KOPT-K1 (cell line): ENCODE results near the gene SLC7A1.

Experiments
- H3K27ac ChIP-seq: fragments of 200-600 bp; sonication (generic); 2 replicates; pipeline ENCODE4 v1.5.1; 2016; ENCODE audit warnings: antibody characterized with exemption, mild to moderate bottlenecking, low read depth, low read length; ENCODE audit not compliant: poor library complexity, severe bottlenecking
- H3K36me3 ChIP-seq: fragments of 200-600 bp; sonication (generic); 2 replicates; pipeline ENCODE4 v1.5.1; 2017; ENCODE audit warnings: antibody characterized with exemption, mild to moderate bottlenecking, low read length, moderate library complexity; ENCODE audit not compliant: insufficient read depth
- H3K9me3 ChIP-seq: fragments of 200-600 bp; sonication (generic); 2 replicates; pipeline ENCODE4 v1.5.1; 2017; ENCODE audit warnings: antibody characterized with exemption, low read length, mild to moderate bottlenecking; ENCODE audit not compliant: insufficient read depth, poor library complexity, severe bottlenecking

The SLC7A1 gene

DNA sequence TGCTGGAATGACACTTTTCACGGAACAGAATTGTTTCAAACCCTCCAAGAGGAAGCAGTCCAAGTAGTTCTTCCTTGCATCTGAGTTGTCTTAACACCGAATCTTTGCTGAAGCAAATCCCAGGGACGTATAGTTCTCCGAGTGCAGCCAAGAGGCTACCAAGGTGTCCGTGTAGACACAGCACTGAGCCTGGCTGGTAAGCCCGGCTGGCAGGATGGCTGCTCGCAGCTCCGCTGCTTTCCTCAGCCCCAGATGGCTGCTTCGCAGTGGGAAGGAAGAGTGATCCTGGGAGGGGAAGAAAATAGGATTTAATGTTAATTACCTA is 105.0 kb downstream of the SLC7A1 start:
- Histone ChIP-seq H3K9me3 (no peaks in the 10 kb centered on the region), H3K36me3 (no peaks in the 10 kb centered on the region)

DNA sequence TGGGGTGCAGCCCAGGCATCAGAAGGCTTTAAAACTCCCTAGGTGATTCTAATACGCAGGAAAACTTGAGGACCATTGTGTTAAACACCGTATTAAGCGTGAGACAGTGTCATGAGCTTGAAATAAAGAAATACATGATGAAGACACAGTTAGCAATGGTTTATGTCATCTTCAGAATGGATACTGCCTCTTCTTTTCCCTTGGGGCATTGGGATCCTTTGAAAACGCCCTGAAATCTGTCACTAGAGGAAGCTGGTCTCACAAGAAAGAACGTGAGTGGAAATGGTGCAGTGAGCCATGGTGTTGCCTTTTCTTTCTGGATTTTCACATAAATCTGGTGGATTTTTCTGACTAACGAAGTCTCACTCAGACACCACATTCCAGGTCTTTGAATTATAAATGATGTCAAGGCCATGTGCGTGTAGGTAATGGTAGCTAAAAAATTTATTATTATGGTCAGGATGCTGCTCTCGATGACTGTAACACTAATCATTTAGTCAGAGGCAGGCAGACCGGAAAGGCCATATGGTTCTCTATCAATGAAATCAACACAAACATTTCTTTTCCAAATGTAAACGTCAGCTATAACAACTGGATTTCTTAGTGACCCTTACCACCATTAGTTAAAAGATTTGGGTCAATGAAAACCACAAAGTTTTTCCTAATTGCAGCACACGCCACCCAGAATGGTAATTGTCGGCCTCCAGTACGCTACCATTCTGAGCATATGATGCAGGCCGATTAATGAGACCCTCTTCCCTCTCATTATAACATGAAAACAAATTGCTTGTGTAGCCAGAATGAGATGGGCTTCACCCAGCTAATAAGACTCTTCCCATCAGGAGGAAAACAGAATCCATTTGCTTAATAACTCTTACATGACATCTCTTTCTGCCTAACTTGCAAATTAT is 105.6 kb downstream of the SLC7A1 start:
- H3K9me3 ChIP-seq = no peaks in the 10 kb centered on the region
- H3K36me3 ChIP-seq = no peaks in the 10 kb centered on the region
- no peak overlapping the region for H3K27ac ChIP-seq

More for the DNA sequence above, 105.0 kb downstream of the SLC7A1 start:
- H3K27ac ChIP-seq = no peak overlapping the region

DNA sequence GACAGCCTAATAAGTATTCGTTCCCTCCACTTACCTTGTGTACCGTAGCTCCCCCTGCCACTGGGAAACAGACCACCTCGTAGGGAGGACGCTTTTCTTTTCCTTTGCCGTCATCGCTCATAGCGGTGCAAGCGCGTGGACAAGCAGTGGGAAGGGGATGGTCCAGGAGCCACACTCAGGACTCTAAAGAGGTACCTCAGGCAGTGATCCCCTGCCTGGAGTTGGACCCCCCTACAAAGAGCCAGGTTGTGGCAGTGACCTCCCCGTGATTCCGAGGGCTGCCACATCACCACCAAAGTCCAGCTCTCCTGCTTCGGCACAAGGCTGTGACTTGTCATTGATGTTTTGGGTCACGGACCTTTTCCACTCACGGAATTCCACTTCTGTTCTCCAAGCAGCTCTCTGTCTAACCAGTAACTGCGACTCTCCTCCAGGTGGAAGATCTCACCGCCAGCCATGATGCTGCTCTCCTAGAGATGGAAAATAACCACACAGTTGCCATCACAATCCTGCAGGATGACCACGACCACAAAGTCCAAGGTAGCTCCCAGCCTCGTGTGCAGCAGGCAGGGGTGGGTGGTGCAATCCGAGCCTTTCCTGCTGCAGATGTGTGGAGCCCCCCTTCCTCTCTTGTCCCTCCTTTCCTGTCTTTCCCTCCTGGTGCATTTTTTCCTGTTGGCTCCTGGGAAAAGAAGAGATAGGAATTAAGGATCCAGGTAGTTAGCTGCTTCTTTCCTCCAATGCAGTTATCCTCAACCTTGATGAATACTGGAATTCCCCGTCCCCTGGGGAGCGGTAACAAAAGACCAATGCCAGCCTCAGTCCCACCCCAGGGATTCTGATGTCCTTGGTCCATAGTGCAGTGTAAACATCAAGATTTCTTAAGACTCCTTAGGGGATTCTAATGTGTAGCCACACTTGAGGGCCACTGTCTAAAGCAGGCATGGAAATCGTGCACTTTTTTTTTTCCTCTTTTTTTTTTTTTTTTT is 107.7 kb downstream of the SLC7A1 start:
- Histone ChIP-seq H3K9me3 (no peaks in the 10 kb centered on the region), H3K27ac (no peak overlapping the region), H3K36me3 (no peaks in the 10 kb centered on the region)

DNA sequence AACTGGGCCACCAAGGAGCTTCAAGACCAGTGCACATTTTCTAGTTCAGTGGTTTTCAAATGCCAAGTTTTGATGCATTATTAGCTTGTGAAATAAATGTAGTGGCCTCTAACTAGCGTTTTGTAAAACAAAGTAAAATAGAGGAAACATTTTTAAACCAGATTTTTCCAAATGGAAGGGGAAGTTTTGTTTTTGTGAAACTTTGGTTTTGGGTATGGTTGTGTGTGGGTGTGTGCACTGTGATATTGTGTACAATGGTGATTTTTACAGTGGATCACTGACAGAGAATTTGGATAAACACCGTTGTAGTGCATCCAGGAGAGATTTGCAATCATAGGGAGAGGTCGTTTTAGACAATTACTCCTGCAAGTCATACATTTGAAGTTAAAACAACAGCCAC is 108.9 kb downstream of the SLC7A1 start:
- H3K27ac ChIP-seq = no peak overlapping the region
- no peaks in the 10 kb centered on the region for H3K9me3 ChIP-seq
- H3K36me3 ChIP-seq = no peaks in the 10 kb centered on the region

DNA sequence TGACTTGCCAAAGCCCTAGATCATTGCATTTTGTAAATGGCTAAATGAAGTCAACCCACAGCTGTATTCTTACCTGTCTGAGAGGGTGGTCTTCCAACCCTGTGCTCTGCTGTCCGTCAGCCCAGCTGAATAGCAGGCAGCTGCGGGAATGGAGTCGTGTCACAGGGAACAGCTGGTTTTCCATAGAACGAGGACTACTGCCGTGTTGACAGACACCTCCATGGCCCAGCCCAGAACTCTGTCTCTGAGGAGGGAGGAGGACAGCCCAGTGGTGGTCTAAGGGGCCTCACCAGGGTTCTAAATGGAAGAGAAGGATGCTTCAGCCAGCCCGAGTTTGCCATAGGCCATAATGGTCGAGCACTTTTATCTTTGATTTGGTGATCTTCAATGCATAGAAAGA is 110.7 kb downstream of the SLC7A1 start:
- Histone ChIP-seq H3K36me3 (no peaks in the 10 kb centered on the region), H3K27ac (no peak overlapping the region), H3K9me3 (no peaks in the 10 kb centered on the region)

DNA sequence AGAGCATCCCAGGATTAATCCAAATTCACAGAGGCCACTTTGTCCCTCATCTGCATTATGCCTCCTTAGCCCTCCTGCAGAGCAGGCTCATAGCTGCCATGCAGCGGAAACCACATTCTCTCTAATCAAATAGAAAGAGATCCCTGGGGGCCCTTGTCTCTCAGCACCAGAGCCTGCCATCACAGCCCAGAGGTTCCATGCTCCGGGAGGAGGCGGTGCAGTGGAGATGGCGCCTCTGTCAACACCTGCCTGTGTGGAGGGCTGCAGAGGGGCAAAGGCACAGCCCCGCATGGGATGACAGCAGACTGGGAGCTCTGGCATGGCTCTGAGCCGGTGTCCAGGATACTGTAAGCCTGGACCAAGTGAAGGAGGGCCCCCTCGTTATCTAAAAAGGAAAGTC is 111.3 kb downstream of the SLC7A1 start:
- no peaks in the 10 kb centered on the region for H3K9me3 ChIP-seq
- H3K36me3 ChIP-seq = no peaks in the 10 kb centered on the region
- no peak overlapping the region for H3K27ac ChIP-seq

DNA sequence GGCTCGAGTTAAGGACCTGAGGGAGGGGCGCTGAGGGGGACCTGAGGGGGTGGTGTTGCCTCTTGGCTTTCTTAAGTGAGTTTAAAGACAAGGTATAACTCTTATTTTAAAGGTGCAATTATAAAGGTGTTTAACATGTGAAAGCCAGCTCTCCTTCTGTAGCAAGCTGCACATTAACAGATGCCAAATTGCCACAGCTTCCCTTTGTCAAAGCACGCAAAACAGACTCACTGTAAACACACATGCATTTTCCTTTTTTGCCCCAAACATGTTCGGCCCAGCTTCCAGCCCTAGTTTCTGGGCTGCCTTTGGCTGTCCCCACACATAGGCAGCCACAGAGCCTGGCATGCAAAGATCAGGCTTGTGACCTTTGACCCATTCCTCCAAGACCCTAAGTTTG is 111.9 kb downstream of the SLC7A1 start:
- no peak overlapping the region for H3K27ac ChIP-seq
- H3K9me3 ChIP-seq = no peaks in the 10 kb centered on the region
- H3K36me3 ChIP-seq = no peaks in the 10 kb centered on the region

DNA sequence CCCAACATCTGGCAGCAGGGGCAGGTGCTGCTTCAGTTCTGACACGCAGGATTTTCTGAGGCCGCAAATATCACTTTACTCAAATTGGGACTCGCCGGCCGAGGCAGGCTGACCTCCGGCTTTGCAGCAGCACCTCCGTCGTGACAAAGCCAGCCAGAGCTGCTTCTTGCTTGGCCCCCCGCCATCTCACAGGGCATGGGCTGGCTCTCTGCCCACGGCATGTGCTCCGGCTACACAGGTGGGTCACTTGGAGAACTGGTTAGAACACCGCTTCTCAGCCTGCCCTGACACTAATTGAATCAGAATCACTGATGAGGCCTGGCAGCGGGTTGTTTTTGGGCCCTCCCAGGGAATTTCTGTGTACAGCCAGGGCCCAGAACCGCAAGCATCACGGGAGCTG is 112.3 kb downstream of the SLC7A1 start:
- Histone ChIP-seq H3K36me3 (no peaks in the 10 kb centered on the region), H3K9me3 (no peaks in the 10 kb centered on the region), H3K27ac (no peak overlapping the region)

DNA sequence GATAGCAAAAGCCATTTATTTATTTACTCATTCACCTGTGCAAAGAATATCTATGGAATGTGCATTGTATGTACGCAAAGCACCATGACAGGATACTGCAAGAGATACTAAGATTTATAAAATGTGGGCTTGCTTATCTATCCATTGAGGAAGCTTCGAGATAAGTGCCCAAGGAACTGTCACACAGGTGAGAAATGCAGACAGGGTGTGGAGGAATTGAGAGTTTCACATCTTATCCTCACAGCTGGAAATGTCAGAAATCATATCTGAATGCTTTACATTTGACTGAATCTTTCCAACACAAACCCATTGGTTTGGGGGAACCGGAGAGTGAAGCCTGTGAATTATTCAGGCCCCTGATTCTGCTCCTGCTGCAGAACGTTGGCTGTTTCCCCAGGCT is 113.0 kb downstream of the SLC7A1 start:
- H3K27ac ChIP-seq = no peak overlapping the region
- H3K9me3 ChIP-seq = no peaks in the 10 kb centered on the region

DNA sequence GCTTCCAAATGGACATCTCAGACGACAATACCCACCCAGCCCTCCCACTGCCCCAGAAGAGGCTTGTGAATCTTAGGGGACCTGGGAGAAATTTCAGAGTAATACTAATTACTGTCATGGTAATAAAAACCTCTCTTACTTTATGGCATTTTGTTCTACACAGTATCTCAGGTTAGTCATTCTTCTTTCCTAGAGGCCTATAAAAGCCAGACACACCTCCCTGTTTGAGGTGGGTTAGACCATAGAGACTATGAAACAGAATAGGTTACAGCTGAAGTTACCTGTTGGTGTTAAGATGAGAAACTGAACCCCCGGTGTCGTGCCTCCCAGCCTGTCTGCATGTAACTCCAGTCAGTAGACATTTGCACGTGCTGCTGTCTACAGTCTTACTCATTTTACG is 113.9 kb downstream of the SLC7A1 start:
- no peaks in the 10 kb centered on the region for H3K9me3 ChIP-seq
- H3K36me3 ChIP-seq = no peaks in the 10 kb centered on the region

More for the DNA sequence above, 113.0 kb downstream of the SLC7A1 start:
- no peaks in the 10 kb centered on the region for H3K36me3 ChIP-seq

DNA sequence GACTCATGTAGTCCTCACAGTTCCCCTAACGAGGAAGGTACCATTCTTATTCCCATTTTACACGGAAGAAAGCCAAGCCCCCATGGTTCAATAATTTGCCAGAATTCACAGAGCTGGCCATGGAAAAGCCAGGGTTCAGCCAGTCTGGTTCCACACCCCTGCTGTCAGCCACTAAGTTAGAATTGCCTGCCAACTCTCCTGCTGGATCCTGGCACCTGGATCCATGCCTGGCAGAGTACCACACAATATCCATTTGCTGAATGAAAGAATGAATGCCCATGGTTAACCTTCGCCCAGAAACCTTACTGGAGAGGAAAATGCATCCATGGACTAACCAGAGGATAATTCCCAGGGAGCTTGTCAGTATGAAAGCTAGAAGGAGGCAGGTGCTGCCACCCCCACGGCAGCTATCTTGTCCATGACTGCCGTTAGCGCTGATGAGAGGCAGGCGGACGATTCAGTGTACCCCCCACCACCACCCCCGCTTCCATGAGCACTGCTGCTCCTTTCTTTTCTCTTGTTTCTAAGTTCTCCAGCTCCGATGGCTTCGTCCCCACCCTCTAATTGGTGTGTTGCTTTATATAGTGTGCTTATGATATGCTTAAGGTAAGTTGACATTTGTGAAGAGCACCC is 114.5 kb downstream of the SLC7A1 start:
- H3K27ac ChIP-seq = no peak overlapping the region
- H3K9me3 ChIP-seq = no peaks in the 10 kb centered on the region
- H3K36me3 ChIP-seq = no peaks in the 10 kb centered on the region

More for the DNA sequence above, 113.9 kb downstream of the SLC7A1 start:
- no peak overlapping the region for H3K27ac ChIP-seq

DNA sequence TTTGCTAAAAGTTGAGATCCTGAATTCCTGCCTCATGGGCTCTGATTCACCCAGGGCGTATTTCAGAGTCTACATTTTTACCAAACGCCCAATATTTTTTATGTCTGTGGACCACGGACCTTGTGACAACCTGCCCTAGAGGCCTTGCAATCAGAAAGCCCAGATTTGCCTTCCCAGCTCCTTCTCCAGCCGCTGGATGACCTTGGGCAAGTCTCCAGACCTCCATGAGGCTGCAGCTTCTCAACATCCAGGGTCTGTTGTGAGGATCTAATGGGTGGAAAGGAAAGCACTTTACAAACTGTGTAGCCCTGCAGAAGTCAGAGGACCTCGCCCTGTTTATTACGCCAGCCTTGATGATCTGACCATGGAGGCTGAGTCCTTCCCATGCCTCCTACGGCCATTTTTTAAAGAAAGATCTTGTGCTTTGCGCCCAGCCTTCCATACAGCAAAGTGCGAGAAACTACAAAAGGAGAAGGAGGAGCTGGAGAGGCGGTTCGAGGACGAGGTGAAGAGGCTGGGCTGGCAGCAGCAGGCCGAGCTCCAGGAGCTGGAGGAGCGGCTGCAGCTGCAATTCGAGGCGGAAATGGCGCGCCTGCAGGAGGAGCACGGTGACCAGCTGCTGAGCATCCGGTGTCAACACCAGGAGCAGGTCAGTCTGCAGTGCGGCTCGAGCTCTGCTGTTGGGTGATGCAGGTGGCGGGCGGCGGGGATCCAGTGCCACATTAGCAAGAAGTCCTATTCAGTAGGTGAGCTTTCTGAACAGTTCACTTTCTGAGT is 115.6 kb downstream of the SLC7A1 start:
- Histone ChIP-seq H3K9me3 (no peaks in the 10 kb centered on the region), H3K27ac (no peak overlapping the region), H3K36me3 (no peaks in the 10 kb centered on the region)

DNA sequence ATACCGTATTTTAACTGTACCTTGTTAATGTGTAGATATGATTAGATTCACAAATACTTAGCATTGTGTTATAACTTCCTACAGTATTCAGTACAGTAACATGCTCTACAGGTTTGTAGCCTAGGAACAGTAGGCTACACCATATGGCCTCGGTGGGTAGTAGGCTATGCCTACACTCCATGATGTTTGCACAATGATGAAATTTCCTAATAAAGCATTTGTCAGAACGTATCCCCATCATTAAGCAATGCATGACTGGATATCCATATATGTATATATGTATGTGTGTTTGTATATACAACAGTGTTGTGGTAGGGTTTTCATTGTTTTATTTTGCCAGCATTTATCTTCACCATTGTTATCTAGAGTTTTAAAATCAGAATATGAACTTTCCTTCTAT is 119.4 kb downstream of the SLC7A1 start:
- H3K27ac ChIP-seq = no peak overlapping the region

DNA sequence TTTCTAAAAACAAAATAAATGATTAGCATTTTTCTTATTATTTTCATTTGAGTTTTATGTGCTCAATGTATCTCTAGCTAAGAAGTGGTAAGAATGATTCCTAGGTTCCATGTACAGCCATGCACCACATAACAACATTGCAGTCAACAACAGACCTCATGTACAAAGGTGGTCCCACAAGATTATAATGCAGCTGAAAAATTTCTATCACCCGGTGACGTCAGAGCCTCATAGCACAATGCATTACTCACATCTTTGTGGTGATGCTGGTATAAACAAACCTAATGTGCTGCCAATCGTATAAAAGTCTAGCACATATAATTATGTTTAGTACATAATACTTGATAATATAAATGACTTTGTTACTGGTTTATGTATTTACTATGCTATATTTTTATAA is 120.5 kb downstream of the SLC7A1 start:
- Histone ChIP-seq H3K36me3 (no peaks in the 10 kb centered on the region), H3K27ac (no peak overlapping the region), H3K9me3 (no peaks in the 10 kb centered on the region)

More for the DNA sequence above, 119.4 kb downstream of the SLC7A1 start:
- Histone ChIP-seq H3K9me3 (no peaks in the 10 kb centered on the region), H3K36me3 (no peaks in the 10 kb centered on the region)
